ENCODE measurements around the gene SMG9. TPM values are rescaled to one million over a fixed set of nuclear protein-coding genes. Genes with fewer than 3 reads are reported as not detected.

The SMG9 gene
- total RNA-seq, 2 experiments from 2014 or later: 69.1 to 71.0 TPM

DNA sequence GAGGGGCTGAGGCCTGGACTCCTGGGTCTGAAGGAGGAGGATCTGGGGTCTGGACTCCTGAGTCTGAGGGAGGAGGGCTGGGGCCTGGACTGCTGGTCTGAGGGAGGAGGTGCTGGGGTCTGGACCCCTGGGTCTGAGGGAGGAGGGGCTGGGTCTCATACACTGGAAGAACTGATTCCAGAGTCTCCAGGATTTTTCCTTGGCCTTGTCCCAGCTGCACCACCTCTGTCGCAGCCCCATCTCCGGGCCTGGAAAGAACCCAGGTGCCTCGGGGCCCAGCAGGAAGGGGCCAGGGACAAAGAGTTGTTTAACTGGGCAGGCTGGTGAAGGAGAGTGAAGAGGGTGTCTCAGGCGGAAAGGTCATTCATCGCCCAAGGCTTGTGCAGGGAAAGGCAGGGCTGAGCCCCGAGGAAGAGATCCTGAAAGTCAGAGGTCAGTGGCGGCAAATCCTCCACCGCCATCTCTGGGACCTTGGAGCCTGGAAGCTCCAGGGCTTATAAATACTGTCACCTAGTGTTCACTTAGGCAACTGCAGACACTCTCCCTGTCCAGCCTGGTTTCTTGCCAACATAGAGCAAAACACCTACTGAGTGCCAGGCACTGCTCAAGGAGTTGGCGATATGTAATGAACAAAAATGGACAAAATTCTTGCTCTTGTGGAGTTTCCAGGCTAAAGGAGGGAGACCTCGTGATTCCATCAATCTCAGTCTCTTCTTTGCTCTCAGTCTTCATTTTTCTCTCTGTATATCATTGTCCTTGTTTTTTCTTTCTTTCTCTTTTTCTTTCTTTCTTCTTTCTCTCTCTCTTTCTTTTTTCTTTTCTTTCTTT is 30.4 kb upstream of the SMG9 start:
- DNase-seq: peak; percentile 71
- Mint-ChIP-seq H3K36me3 (ENCODE audit: low read depth) (no peaks in the 10 kb centered on the region), H3K27me3 (no peaks in the 10 kb centered on the region), H3K4me3 (peak overlapping the region; percentile 6), H3K9me3 (no peaks in the 10 kb centered on the region), H3K4me1 (peaks cover 44% of the 10 kb centered on the region), H3K27ac (peak overlapping the region; percentile 91)
- CTCF ChIA-PET: interaction anchor here (0.5 to 2.1 kb wide), 8 partner anchors 9 to 383 kb away, joined by 3 to 12 read pairs (median 4); no protein-coding TSS in a partner anchor
- POLR2A ChIA-PET: no interaction called here

DNA sequence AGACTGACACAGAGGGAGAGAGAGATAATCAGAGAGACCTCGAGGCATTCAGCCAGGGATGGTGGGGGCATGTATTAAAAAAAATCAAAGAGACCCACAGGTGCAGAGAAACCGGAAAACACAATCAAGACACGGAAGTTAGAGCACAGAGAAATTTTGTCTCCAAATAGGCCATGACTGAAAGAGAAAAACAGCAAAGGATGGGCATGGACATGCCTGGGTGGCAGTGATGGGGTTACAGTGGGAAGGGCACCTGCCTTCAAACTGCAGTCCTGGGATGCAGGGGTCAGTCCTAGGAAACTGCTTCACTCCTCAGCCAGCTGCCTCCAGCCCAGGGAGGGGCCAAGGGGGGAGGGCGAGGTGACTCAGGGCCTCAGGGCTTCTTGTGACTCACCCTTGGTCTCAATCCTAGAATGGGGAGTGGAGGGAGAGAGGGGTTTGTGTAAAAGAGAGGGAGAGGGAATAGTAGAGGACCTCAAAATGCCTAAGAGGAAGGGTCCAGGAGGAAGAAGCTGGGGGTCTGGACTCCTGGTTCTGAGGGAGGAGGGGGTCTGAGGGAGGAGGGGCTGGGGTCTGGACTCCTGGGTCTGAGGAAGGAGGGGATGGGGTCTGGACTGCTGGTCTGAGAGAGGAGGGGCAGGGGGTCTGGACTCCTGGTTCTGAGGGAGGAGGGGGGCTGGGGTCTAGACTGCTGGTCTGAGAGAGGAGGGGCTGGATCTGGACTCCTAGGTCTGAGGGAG is 29.6 kb upstream of the SMG9 start:
- Mint-ChIP-seq H3K9me3 (no peaks in the 10 kb centered on the region), H3K4me1 (peaks cover 52% of the 10 kb centered on the region), H3K4me3 (peak overlapping the region; percentile 26), H3K27me3 (no peaks in the 10 kb centered on the region), H3K27ac (peak overlapping the region; percentile 91), H3K36me3 (ENCODE audit: low read depth) (no peaks in the 10 kb centered on the region)
- CTCF ChIA-PET: interaction anchor here (0.5 to 2.1 kb wide), 8 partner anchors 8 to 384 kb away, joined by 3 to 12 read pairs (median 4); no protein-coding TSS in a partner anchor
- POLR2A ChIA-PET: no interaction called here
- DNase-seq: peak; percentile 45

DNA sequence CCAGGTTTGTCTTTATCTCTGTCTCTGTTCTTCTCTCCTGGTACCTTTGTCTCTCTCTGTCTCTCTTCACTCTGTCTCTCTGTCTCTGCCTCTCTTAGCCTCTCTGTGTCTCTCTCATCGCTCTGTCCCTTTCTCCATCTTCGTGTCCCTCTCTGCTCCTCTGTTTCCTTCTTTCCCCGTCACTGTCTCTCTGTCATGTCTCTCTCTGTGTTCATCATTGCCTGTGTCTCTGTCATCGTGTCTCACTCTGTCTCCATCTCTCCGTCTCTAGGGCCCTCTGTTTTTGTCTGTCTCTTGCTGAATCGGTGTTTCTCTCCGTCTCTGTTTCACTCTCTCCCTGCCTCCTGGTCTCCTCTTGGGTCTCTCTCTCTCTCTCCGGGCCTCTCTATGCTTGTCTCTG is 28.9 kb upstream of the SMG9 start:
- peak overlapping the region; percentile 91 for H3K27ac Mint-ChIP-seq
- ChIA-PET CTCF (no interaction called here), POLR2A (no interaction called here)
- no peaks in the 10 kb centered on the region for H3K36me3 Mint-ChIP-seq (ENCODE audit: low read depth)
- H3K4me3 Mint-ChIP-seq: peak overlapping the region; percentile 26
- H3K4me1 Mint-ChIP-seq: peaks cover 58% of the 10 kb centered on the region
- H3K27me3 Mint-ChIP-seq: no peaks in the 10 kb centered on the region
- H3K9me3 Mint-ChIP-seq: no peaks in the 10 kb centered on the region
- DNase-seq: no peak

DNA sequence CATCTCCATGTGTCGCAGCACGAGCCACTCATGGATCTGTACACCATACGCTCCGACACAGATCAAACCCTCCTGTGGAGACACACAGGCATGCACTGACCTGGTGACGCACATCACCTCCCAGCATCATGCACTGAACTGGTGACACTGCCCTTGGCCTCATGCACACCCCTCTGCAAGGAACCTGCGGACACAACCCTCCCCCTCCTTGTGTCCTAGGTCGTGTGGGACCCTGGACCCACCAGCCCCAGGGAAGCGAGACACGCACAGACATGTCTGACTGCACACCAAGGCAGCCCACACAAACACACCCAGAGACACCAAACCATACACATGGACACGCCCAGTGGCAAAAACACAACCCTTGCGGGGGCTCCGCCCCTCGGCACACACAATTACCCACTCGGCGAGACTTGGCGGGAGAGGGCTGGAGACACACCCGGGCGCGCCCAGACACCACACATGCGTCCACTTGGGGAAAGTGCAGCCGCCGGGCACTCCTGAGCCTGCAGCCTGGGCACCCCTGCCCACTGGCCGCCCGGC is 28.0 kb upstream of the SMG9 start:
- peak overlapping the region; percentile 93 for H3K27ac Mint-ChIP-seq
- H3K4me3 Mint-ChIP-seq: peak overlapping the region; percentile 33
- no peaks in the 10 kb centered on the region for H3K36me3 Mint-ChIP-seq (ENCODE audit: low read depth)
- no peak for DNase-seq
- CTCF ChIA-PET: interaction anchor here (9.1 kb wide), 1 partner anchor 15 kb away, joined by 88 read pairs; no protein-coding TSS in a partner anchor
- POLR2A ChIA-PET: no interaction called here
- no peaks in the 10 kb centered on the region for H3K9me3 Mint-ChIP-seq
- H3K4me1 Mint-ChIP-seq: peaks cover 66% of the 10 kb centered on the region
- no peaks in the 10 kb centered on the region for H3K27me3 Mint-ChIP-seq

DNA sequence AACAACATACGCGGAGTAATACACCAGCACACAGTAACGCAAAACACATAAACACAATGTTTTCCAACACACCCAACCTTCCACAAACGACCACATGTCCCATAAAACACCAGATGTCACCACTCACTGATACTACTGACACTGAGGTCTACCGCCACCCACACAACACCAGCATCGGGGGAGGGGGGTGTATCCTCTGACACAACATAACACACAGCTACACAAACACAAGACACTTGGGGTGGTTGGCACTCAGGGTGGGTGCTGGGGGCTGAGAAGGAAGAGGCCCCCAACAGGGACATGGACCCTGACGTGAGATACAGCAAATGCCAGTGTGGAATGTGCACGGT is 27.5 kb upstream of the SMG9 start:
- no peak for DNase-seq
- Mint-ChIP-seq H3K36me3 (ENCODE audit: low read depth) (peaks cover 1% of the 10 kb centered on the region), H3K4me3 (peak overlapping the region; percentile 33), H3K4me1 (peaks cover 71% of the 10 kb centered on the region), H3K9me3 (no peaks in the 10 kb centered on the region), H3K27me3 (no peaks in the 10 kb centered on the region), H3K27ac (peak overlapping the region; percentile 93)
- ChIA-PET POLR2A (no interaction called here), CTCF (interaction anchor here (3.0 to 9.1 kb wide), 2 partner anchors 13 to 15 kb away, joined by 6 to 88 read pairs; no protein-coding TSS in a partner anchor)

DNA sequence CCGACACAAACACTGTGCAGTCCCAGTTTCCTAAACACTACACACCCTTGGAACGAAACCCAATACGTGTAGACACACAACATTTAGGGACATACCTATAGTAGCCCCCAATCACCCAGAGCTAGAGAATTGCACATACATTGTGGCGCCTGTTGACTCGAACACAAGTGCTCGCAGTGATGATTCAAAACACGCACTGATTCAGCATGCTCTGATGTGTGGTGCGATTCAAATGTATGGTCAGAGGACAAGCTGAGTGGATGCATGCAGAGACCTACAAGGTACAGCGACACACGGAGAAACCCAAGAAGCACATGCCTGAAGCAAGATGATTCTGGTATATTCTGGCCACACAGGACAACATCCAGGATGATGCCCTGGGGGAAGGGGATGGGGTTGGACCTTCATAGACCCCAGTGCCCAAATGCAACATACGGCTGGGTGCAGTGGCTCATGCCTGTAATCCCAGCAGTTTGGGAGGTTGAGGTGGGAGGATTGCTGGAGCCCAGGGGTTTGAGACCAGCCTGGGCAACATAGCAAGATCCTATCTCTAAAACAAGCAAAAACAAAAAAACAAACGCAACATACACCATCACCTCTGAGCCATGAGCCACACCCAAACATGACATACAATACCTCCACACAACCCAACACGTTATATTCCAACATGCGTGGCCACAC is 27.0 kb upstream of the SMG9 start:
- no peak for DNase-seq
- peaks cover 76% of the 10 kb centered on the region for H3K4me1 Mint-ChIP-seq
- ChIA-PET POLR2A (no interaction called here), CTCF (interaction anchor here (1.2 to 9.1 kb wide), 5 partner anchors 14 to 113 kb away, joined by 3 to 88 read pairs (median 4); no protein-coding TSS in a partner anchor)
- peak overlapping the region; percentile 93 for H3K27ac Mint-ChIP-seq
- H3K36me3 Mint-ChIP-seq (ENCODE audit: low read depth): peaks cover 5% of the 10 kb centered on the region
- peak overlapping the region; percentile 79 for H3K4me3 Mint-ChIP-seq
- H3K9me3 Mint-ChIP-seq: no peaks in the 10 kb centered on the region
- H3K27me3 Mint-ChIP-seq: no peaks in the 10 kb centered on the region

DNA sequence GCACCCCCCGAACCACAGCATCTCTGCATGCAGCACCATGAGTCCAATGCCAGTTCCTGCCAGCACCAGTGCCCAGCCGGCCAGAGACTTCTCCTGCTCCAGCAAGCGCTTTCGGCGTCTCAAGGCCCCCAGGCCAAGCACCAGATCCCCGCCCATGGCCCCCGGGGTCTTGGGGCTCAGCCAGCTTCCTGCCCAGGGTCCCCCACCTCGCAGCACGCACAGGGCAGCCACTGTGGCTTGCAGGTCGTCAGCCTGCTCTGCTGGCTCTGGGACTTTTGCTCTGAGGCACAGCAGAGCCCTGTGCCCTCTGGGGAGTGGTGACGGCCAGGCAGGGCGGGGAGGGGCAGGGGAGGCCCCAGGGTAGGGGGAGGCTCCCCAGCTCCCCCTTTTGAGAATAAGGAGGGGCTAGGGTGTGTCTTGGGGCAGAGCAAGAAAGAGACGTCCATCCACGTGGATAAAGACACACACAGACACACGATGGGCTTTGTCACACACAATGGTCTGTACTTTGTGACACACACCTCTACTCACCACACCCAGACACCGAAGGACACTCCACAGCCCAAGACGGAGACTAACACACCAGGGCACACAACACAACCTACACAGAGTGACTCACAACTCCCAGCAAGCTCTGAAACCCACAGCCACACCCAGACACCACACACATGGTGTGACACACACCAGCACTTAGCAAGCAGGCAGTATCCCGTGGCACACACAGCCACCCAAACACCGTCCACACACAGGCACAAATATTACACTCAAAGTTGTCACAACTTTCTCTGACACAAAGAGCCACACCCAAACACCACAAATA is 26.2 kb upstream of the SMG9 start, which contains the start of gene KCNN4:
Gene KCNN4, minus strand, starts transcription at position 268 of the 820 bp plus-strand sequence. Its CDS starts 112 bp downstream, at position 156.
- Mint-ChIP-seq H3K36me3 (ENCODE audit: low read depth) (peaks cover 5% of the 10 kb centered on the region), H3K4me1 (peaks cover 83% of the 10 kb centered on the region), H3K27ac (peak within 1 kb of the TSS; percentile 93), H3K4me3 (peak within 1 kb of the TSS; percentile 79), H3K27me3 (no peaks in the 10 kb centered on the region), H3K9me3 (no peaks in the 10 kb centered on the region)
- ChIA-PET POLR2A (no interaction called here), CTCF (interaction anchor here (1.2 to 9.1 kb wide), 5 partner anchors 13 to 112 kb away, joined by 3 to 88 read pairs (median 4); no protein-coding TSS in a partner anchor)
- peak; percentile 70 for DNase-seq

DNA sequence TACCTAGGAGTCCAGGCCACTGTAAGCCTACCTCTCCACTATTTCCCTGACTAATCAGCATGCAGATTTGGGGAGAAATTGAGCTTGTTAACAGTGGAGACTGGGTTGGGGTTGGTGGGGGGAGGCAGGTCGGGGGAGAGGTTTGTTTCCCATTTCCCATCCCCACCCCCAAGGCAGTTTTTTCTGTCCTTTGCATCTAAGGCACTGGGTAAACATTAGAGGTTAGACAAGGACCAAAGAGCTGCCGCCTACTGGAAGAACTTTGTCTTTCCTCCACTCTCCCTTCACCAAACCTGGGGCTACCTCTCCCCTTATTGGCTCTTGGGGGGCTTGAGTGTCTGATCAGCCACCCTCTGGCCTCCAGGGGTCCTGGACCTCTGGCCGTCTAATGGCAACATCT is 25.1 kb upstream of the SMG9 start:
- Mint-ChIP-seq H3K9me3 (no peaks in the 10 kb centered on the region), H3K4me3 (peak overlapping the region; percentile 79), H3K36me3 (ENCODE audit: low read depth) (peaks cover 7% of the 10 kb centered on the region), H3K27ac (peak overlapping the region; percentile 91), H3K27me3 (no peaks in the 10 kb centered on the region), H3K4me1 (peaks cover 82% of the 10 kb centered on the region)
- ChIA-PET CTCF (interaction anchor here (1.1 to 9.1 kb wide), 4 partner anchors 12 to 75 kb away, joined by 4 to 88 read pairs (median 5); no protein-coding TSS in a partner anchor), POLR2A (interaction anchor here (1.0 kb wide), 1 partner anchor 111 kb away, joined by 4 read pairs; no protein-coding TSS in a partner anchor)
- no peak for DNase-seq

DNA sequence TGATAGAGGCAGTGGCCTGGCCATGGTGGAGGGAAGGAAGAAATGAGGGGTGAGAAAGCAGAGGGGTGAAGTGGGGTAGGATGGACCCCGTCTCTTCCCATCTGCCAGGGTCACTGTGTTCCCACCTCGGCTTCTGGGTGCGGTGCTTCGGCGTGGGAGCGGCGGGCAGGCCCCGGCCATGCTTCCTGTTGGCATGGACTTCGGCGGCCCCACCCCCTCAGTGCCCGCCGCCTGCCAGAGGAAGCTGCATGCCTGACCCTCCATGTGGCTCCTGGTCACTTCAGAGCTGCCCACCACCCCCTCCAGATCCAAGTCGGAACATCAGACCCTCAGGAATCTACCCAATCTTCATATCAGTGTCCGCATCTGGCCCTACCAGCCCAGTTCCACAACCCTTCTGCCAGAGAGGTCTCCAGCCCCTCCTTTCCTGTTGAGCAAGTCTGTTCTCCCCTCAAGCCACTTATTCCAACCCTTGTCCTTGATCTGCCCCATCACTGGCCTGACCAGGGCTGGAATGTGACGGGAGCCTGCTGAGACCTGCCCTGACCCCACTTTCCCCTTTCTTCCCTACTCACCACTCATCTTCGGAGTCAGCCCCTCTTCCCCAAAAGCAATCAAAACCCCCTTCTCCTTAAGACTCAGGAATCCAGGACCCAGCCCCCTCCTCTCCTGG is 24.5 kb upstream of the SMG9 start:
- CTCF ChIA-PET: interaction anchor here (1.1 to 9.1 kb wide), 3 partner anchors 12 to 75 kb away, joined by 4 to 88 read pairs (median 6); no protein-coding TSS in a partner anchor
- peaks cover 9% of the 10 kb centered on the region for H3K36me3 Mint-ChIP-seq (ENCODE audit: low read depth)
- POLR2A ChIA-PET: interaction anchor here (1.0 kb wide), 1 partner anchor 111 kb away, joined by 4 read pairs; no protein-coding TSS in a partner anchor

DNA sequence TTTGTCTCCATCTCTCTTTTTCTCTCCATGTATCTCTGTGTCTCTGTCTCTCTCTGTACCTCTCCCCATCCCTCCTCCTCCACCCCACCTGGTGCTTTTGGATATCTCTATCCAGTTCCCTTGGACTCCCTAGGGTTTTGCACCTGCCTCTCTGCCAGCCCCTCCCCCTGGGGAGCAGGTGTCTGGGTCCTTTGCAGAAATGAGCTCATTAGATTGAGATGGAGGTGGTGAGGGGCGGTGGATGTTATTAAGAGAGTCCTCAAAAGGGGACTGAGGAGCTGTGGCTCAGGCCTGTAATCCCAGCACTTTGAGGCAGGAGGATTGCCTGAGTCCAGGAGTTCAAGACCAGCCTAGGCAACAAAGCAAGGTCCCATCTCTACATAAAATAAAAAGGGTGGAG is 23.9 kb upstream of the SMG9 start:
- ChIA-PET CTCF (interaction anchor here (1.1 to 9.1 kb wide), 2 partner anchors 11 to 74 kb away, joined by 4 to 88 read pairs; no protein-coding TSS in a partner anchor), POLR2A (interaction anchor here (1.4 to 1.5 kb wide), 2 partner anchors 21 to 23 kb away, joined by 3 to 4 read pairs; no protein-coding TSS in a partner anchor)
- no peak for DNase-seq
- Mint-ChIP-seq H3K9me3 (no peaks in the 10 kb centered on the region), H3K27me3 (no peaks in the 10 kb centered on the region), H3K4me3 (peak overlapping the region; percentile 79), H3K27ac (peak overlapping the region; percentile 91), H3K4me1 (peaks cover 70% of the 10 kb centered on the region), H3K36me3 (ENCODE audit: low read depth) (peaks cover 10% of the 10 kb centered on the region)

More for the DNA sequence above, 24.5 kb upstream of the SMG9 start:
- DNase-seq: no peak
- Mint-ChIP-seq H3K27ac (peak overlapping the region; percentile 91), H3K27me3 (no peaks in the 10 kb centered on the region), H3K9me3 (no peaks in the 10 kb centered on the region), H3K4me3 (peak overlapping the region; percentile 79), H3K4me1 (peaks cover 77% of the 10 kb centered on the region)

Data from activated CD4-positive, alpha-beta T cell treated with anti-CD3 and anti-CD28 coated beads, Interleukin-2, amount 10 ng/mL, durations not matched to agents 7 days and 5 days (primary cell).